ENCODE measurements around the gene PCYOX1L. TPM values are rescaled to one million over a fixed set of nuclear protein-coding genes. Genes with fewer than 3 reads are reported as not detected.

Gene PCYOX1L
- total and polyA plus RNA-seq, 4 experiments from 2014 or later, result 9.9 to 43.9 (median 28.0) TPM

DNA sequence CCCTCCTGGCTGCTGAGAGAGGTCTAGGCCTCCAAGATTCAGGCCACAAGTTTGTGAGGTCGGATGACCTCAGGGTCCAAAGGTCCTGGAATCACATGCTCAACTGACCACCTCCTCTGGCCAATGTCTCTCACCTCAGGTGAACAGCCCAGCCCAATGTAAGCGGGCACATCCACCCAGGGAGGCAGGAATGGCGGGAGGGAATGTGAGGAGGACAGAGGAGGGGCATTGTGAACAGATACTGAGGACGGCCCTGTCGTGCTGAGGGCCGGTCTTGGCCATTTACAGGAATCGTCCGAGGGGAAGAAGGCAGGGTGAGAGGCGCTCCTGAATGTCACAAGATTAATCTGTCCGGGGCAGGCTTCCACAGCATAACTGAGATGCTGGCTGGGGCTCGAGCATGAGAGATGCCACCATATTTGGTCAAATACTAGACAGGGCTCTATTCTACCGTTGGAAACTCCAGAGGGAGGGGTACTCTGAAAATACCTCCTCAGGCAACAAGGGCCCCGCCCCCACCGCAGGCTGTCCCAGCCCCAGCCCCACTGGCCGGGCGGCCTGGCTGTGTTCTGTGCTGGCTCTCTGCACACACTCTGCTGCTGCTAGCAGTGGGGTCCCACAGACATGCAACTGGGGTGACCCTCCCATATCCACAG is 22.7 kb downstream of the PCYOX1L start:
- H3K27ac Mint-ChIP-seq, result no peak overlapping the region

DNA sequence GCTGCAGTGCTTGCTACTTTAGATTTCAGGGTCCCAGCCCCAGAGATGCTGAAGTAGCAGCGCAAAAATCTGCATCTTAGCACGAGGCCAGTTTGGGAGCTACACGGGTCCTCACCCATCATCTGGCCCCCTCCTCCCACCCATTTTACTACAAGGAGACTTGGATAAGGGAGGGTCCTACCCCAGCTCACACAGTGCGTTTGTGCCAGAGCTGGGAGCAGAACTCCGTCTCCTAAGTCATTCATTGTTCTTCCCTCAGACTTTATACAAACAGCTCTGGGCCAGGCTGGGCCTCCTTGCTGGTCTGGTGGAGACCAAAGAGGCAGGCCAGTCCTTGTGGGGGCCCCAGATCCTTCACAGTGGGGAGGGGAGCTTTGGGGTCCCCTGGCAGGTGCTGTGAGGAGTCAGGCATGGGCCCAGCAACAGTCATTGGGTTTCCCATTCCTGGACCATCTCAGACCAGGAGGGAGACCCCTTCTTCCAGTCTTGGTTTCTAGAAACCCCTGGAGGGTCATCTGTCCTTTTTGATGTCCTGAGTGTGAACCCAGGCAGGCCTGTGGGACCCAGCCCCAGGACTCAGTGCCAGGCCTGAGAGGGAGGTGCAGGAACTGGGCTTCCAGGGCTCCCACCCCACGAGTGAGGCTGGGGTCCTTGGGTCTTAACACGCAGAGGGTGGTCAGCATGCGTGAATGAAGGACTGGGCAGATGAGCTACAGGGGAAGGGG is 23.6 kb downstream of the PCYOX1L start:
- DNase-seq, result no peak
- Mint-ChIP-seq H3K27ac (peak overlapping the region in 2 of 7 donors; percentile 53 to 68), H3K27me3 (peaks cover 3 to 4% of the 10 kb centered on the region in 2 donors), H3K4me1 (peaks cover 0 to 4% (median 1%) of the 10 kb centered on the region in 4 donors), H3K4me3 (no peak overlapping the region), H3K9me3 (no peaks in the 10 kb centered on the region), H3K36me3 (peaks cover 0 to 4% of the 10 kb centered on the region in 2 donors)
- no peaks in the 10 kb centered on the region for H3K27me3 ChIP-seq (ENCODE audit: insufficient read depth, low read length)
- no peaks in the 10 kb centered on the region for H3K9me3 ChIP-seq (ENCODE audit: control insufficient read depth in 1 of 2, low read length in 2 of 2)
- CTCF ChIA-PET (ENCODE audit: partially characterized antibody), result interaction anchor here (0.7 to 6.9 kb wide), 25 partner anchors 9 to 199 kb away, joined by 3 to 84 read pairs (median 5); partner anchors contain the start of gene CSNK1A1
- H3K4me3 ChIP-seq (ENCODE audit: low read length in 2 of 2), result no peak overlapping the region
- intact Hi-C loops (cut with micrococcal nuclease), result no loop called here
- POLR2A ChIA-PET (ENCODE audit: partially characterized antibody), result no interaction called here
- H3K36me3 ChIP-seq (ENCODE audit: insufficient read depth, low read length), result no peaks in the 10 kb centered on the region
- no peak overlapping the region for H3K27ac ChIP-seq (ENCODE audit: low read depth, low read length)
- no peaks in the 10 kb centered on the region for H3K4me1 ChIP-seq (ENCODE audit: insufficient read depth, low read length)

More for the DNA sequence above, 22.7 kb downstream of the PCYOX1L start:
- ChIA-PET CTCF (ENCODE audit: partially characterized antibody) (interaction anchor here (0.8 to 6.9 kb wide), 20 partner anchors 8 to 188 kb away, joined by 3 to 84 read pairs (median 7); partner anchors contain the start of genes CSNK1A1 and GRPEL2), POLR2A (ENCODE audit: partially characterized antibody) (interaction anchor here (0.7 kb wide), 1 partner anchor 14 kb away, joined by 3 read pairs; no protein-coding TSS in a partner anchor)
- Mint-ChIP-seq H3K36me3 (peaks cover 0 to 4% of the 10 kb centered on the region in 2 donors), H3K9me3 (no peaks in the 10 kb centered on the region), H3K27me3 (peaks cover 3 to 4% of the 10 kb centered on the region in 2 donors), H3K4me1 (peaks cover 0 to 4% (median 1%) of the 10 kb centered on the region in 4 donors), H3K4me3 (no peak overlapping the region)
- no peaks in the 10 kb centered on the region for H3K36me3 ChIP-seq (ENCODE audit: insufficient read depth, low read length)
- no peaks in the 10 kb centered on the region for H3K27me3 ChIP-seq (ENCODE audit: insufficient read depth, low read length)
- no peak overlapping the region for H3K4me3 ChIP-seq (ENCODE audit: low read length in 2 of 2)
- H3K4me1 ChIP-seq (ENCODE audit: insufficient read depth, low read length), result no peaks in the 10 kb centered on the region
- no peak overlapping the region for H3K27ac ChIP-seq (ENCODE audit: low read depth, low read length)
- H3K9me3 ChIP-seq (ENCODE audit: control insufficient read depth in 1 of 2, low read length in 2 of 2), result no peaks in the 10 kb centered on the region
- no peak for DNase-seq
- intact Hi-C loops (cut with micrococcal nuclease), result no loop called here

DNA sequence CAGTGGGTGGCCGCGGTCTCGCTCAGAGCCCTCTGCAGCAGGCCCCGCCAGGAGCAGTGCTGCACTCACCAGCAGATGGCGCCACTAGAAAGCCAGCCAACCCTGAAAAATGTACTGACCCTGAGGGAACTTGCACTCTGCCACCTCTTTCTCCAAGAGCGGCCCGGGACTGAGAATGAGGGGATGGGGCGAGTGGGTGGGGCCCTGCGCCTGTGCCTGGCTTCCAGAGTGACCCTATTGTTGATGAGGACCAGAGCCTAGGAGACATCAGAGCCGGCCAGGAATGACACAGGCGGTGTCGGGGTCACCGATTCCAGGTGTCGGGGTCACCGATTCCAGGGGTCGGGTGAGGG is 24.1 kb downstream of the PCYOX1L start:
- Histone ChIP-seq H3K36me3 (ENCODE audit: insufficient read depth, low read length) (no peaks in the 10 kb centered on the region), H3K4me1 (ENCODE audit: insufficient read depth, low read length) (no peaks in the 10 kb centered on the region), H3K9me3 (ENCODE audit: control insufficient read depth in 1 of 2, low read length in 2 of 2) (no peaks in the 10 kb centered on the region), H3K27ac (ENCODE audit: low read depth, low read length) (no peak overlapping the region), H3K27me3 (ENCODE audit: insufficient read depth, low read length) (no peaks in the 10 kb centered on the region), H3K4me3 (ENCODE audit: low read length in 2 of 2) (no peak overlapping the region)
- Mint-ChIP-seq H3K9me3 (no peaks in the 10 kb centered on the region), H3K36me3 (peaks cover 0 to 4% of the 10 kb centered on the region in 2 donors), H3K4me1 (peaks cover 0 to 4% (median 1%) of the 10 kb centered on the region in 4 donors), H3K27me3 (peaks cover 3 to 4% of the 10 kb centered on the region in 2 donors), H3K27ac (peak overlapping the region in 3 of 7 donors; percentile 43 to 58 (median 53)), H3K4me3 (no peak overlapping the region)
- ChIA-PET POLR2A (ENCODE audit: partially characterized antibody) (no interaction called here), CTCF (ENCODE audit: partially characterized antibody) (interaction anchor here (0.5 to 6.9 kb wide), 28 partner anchors 8 to 1029 kb away, joined by 3 to 84 read pairs (median 4); partner anchors contain the start of gene CSNK1A1)
- intact Hi-C loops (cut with micrococcal nuclease), result loop anchor here (1.0 kb wide), 1 partner anchor 182 kb away; no protein-coding TSS in a partner anchor
- DNase-seq, result peak; percentile 50 to 56 (median 54)

DNA sequence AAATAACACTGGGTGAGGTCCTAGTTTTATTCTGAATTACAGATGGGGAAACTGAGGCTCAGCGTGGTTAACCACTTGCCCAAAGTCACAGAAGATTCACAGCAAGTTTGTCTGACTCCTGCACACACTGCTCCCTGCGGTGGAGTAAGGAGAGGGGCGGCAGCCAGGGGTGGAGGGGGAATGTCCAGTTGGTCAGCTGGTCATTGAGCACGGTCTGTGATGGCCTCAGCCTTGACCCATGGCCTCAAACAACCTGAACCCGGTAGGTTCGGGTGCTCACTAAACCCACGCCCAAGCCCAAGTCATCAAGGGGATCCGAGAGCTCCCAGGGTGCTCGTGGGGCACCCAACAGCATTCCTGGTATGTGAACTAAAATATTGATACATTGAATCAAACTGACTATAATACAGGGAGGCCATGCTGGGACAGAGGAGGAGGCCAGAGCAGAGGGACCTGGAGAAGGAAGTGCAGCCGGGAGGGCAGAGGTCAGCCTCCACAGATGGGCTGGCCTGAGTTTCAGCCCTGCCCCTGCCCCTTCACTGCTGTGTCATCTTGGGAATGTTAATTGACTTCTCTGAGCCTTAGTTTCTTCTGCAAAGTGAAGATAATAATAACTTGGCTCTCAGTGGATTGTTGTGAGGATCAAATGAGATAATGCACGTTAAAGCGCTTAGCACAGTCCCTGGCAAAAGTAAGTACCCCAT is 24.8 kb downstream of the PCYOX1L start:
- CTCF ChIA-PET (ENCODE audit: partially characterized antibody), result interaction anchor here (0.5 to 6.9 kb wide), 24 partner anchors 7 to 1028 kb away, joined by 3 to 84 read pairs (median 6); partner anchors contain the start of gene CSNK1A1

DNA sequence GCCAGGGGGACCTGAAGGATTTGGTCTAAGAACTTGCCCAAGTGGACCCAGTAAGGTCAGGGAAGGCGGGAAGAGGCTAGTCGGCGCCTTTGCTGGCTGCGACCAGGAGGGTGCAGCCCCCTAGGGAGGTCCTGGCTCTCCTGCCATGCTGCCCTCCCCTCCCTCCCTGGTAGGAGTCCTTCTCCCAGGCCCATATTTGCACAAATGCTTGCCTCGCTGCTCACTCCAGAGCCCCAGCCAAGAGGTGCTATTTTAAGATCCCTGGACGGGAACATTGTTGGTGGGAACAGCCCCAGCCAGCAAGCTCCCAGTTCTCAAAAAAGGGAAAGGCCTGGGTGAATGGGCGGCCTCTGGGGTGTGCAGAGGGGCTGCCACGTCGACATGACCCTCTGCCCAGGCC is 25.6 kb downstream of the PCYOX1L start:
- peaks cover 3 to 5% of the 10 kb centered on the region in 2 donors for H3K27me3 Mint-ChIP-seq
- H3K9me3 ChIP-seq (ENCODE audit: control insufficient read depth in 1 of 2, low read length in 2 of 2), result no peaks in the 10 kb centered on the region
- ChIA-PET POLR2A (ENCODE audit: partially characterized antibody) (no interaction called here), CTCF (ENCODE audit: partially characterized antibody) (interaction anchor here (0.6 to 6.9 kb wide), 10 partner anchors 10 to 271 kb away, joined by 3 to 84 read pairs (median 7); no protein-coding TSS in a partner anchor)
- H3K27ac ChIP-seq (ENCODE audit: low read depth, low read length), result no peak overlapping the region
- H3K4me3 ChIP-seq (ENCODE audit: low read length in 2 of 2), result no peak overlapping the region
- H3K4me1 ChIP-seq (ENCODE audit: insufficient read depth, low read length), result no peaks in the 10 kb centered on the region
- intact Hi-C loops (cut with micrococcal nuclease), result no loop called here
- H3K9me3 Mint-ChIP-seq, result no peaks in the 10 kb centered on the region
- H3K4me3 Mint-ChIP-seq, result no peak overlapping the region
- no peaks in the 10 kb centered on the region for H3K36me3 ChIP-seq (ENCODE audit: insufficient read depth, low read length)
- peaks cover 0 to 4% (median 1%) of the 10 kb centered on the region in 4 donors for H3K4me1 Mint-ChIP-seq
- no peaks in the 10 kb centered on the region for H3K27me3 ChIP-seq (ENCODE audit: insufficient read depth, low read length)
- H3K27ac Mint-ChIP-seq, result no peak overlapping the region
- no peaks in the 10 kb centered on the region for H3K36me3 Mint-ChIP-seq
- no peak for DNase-seq

More for the DNA sequence above, 24.8 kb downstream of the PCYOX1L start:
- Histone ChIP-seq H3K27me3 (ENCODE audit: insufficient read depth, low read length) (no peaks in the 10 kb centered on the region), H3K9me3 (ENCODE audit: control insufficient read depth in 1 of 2, low read length in 2 of 2) (no peaks in the 10 kb centered on the region), H3K27ac (ENCODE audit: low read depth, low read length) (no peak overlapping the region), H3K36me3 (ENCODE audit: insufficient read depth, low read length) (no peaks in the 10 kb centered on the region), H3K4me1 (ENCODE audit: insufficient read depth, low read length) (no peaks in the 10 kb centered on the region), H3K4me3 (ENCODE audit: low read length in 2 of 2) (no peak overlapping the region)
- Mint-ChIP-seq H3K27me3 (peaks cover 3 to 5% of the 10 kb centered on the region in 2 donors), H3K27ac (peak overlapping the region in 1 of 7 donors; percentile 43), H3K9me3 (no peaks in the 10 kb centered on the region), H3K36me3 (no peaks in the 10 kb centered on the region), H3K4me1 (peaks cover 0 to 4% (median 1%) of the 10 kb centered on the region in 4 donors), H3K4me3 (no peak overlapping the region)
- POLR2A ChIA-PET (ENCODE audit: partially characterized antibody), result no interaction called here
- DNase-seq, result no peak
- intact Hi-C loops (cut with micrococcal nuclease), result loop anchor here (1.0 kb wide), 1 partner anchor 182 kb away; no protein-coding TSS in a partner anchor

DNA sequence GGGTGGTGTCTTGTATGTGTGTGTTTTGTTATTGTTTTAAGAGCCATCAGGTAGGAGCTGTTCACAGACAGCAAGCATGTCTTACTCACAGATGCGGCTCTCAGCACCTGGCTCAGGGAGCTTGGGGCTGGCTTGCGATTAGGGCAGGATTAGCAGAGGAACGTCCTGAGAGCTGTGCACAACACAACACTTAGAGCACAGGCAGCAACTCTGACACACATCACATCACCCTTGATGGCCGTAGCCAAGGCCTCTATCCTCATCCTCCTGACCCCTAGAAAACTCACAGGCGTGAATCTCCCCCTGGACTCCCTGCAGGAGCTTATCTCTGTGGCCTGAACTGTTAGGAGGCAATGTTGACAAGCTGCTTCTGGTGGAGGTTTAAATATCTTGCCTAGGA is 28.3 kb downstream of the PCYOX1L start:
- no peak overlapping the region for H3K4me3 ChIP-seq (ENCODE audit: low read length in 2 of 2)
- H3K9me3 ChIP-seq (ENCODE audit: control insufficient read depth in 1 of 2, low read length in 2 of 2), result no peaks in the 10 kb centered on the region
- intact Hi-C loops (cut with micrococcal nuclease), result no loop called here
- Mint-ChIP-seq H3K9me3 (no peaks in the 10 kb centered on the region), H3K4me3 (no peak overlapping the region), H3K27me3 (peaks cover 3% of the 10 kb centered on the region in 2 donors), H3K27ac (peak overlapping the region in 1 of 7 donors; percentile 85), H3K36me3 (no peaks in the 10 kb centered on the region), H3K4me1 (peaks cover 0 to 4% (median 1%) of the 10 kb centered on the region in 4 donors)
- no peak for DNase-seq
- POLR2A ChIA-PET (ENCODE audit: partially characterized antibody), result no interaction called here
- CTCF ChIA-PET (ENCODE audit: partially characterized antibody), result interaction anchor here (0.5 to 4.6 kb wide), 9 partner anchors 10 to 528 kb away, joined by 3 to 19 read pairs (median 5); no protein-coding TSS in a partner anchor
- H3K36me3 ChIP-seq (ENCODE audit: insufficient read depth, low read length), result no peaks in the 10 kb centered on the region
- H3K4me1 ChIP-seq (ENCODE audit: insufficient read depth, low read length), result no peaks in the 10 kb centered on the region
- H3K27me3 ChIP-seq (ENCODE audit: insufficient read depth, low read length), result no peaks in the 10 kb centered on the region
- no peak overlapping the region for H3K27ac ChIP-seq (ENCODE audit: low read depth, low read length)
